Measurements from ENCODE around the gene MEOX1.

GRCh38 chr17:43698678-43699437 is 37.1 kb upstream of the MEOX1 start:
- TF ChIP-seq CTCF (IDR thresholded peaks at IDR 0.05) (no peak), POLR2AphosphoS5 (IDR thresholded peaks at IDR 0.05; ENCODE audit: low read depth, low read length) (no peak)

Measured in Panc1 (cell line).